Duodenal mucosa (tissue), 2 donors: ENCODE measurements around the gene PTPRCAP.
A peak's percentile ranks its signal among the peaks of the same experiment; 100 is the strongest.

Source experiments
- H3K27ac ChIP-seq: one replicate; pipeline ENCODE4 v1.7.0; 2013; ENCODE audit warnings: low read depth, low read length
- H3K27me3 ChIP-seq, 2 donors: one replicate each; pipeline ENCODE4 v1.7.0; 2013; ENCODE audit warnings: low read length in 2 of 2, control low read depth in 1 of 2; ENCODE audit not compliant: insufficient read depth in 2 of 2, control insufficient read depth in 1 of 2
- H3K36me3 ChIP-seq, 2 donors: one replicate each; pipeline ENCODE4 v1.7.0; 2013; ENCODE audit warnings: low read length in 2 of 2, control low read depth in 1 of 2; ENCODE audit not compliant: insufficient read depth in 2 of 2, control insufficient read depth in 1 of 2
- H3K4me1 ChIP-seq, 2 donors: one replicate each; pipeline ENCODE4 v1.7.0; 2013; ENCODE audit warnings: low read length in 2 of 2, control low read depth in 1 of 2; ENCODE audit not compliant: insufficient read depth in 2 of 2, control insufficient read depth in 1 of 2
- H3K4me3 ChIP-seq, 2 donors: one replicate each; pipeline ENCODE4 v1.7.0; 2013; ENCODE audit warnings: low read length in 2 of 2, low read depth in 1 of 2
- H3K9ac ChIP-seq, 2 donors: one replicate each; pipeline ENCODE4 v1.7.0; 2013; ENCODE audit warnings: low read length in 2 of 2, low read depth in 1 of 2
- H3K9me3 ChIP-seq, 2 donors: one replicate each; pipeline ENCODE4 v1.7.0; 2013; ENCODE audit warnings: low read length in 2 of 2, control low read depth in 1 of 2; ENCODE audit not compliant: control insufficient read depth in 1 of 2

The PTPRCAP gene

GRCh38 chr11:67393437-67393836 lies 44.0 kb downstream of the PTPRCAP start:
- Histone ChIP-seq H3K4me3 (no peak overlapping the region), H3K27ac (no peak overlapping the region), H3K27me3 (no peaks in the 10 kb centered on the region), H3K9me3 (no peaks in the 10 kb centered on the region), H3K4me1 (peaks cover 7 to 15% of the 10 kb centered on the region in 2 donors), H3K36me3 (peaks cover 13 to 44% of the 10 kb centered on the region in 2 donors), H3K9ac (no peak overlapping the region)

DNA sequence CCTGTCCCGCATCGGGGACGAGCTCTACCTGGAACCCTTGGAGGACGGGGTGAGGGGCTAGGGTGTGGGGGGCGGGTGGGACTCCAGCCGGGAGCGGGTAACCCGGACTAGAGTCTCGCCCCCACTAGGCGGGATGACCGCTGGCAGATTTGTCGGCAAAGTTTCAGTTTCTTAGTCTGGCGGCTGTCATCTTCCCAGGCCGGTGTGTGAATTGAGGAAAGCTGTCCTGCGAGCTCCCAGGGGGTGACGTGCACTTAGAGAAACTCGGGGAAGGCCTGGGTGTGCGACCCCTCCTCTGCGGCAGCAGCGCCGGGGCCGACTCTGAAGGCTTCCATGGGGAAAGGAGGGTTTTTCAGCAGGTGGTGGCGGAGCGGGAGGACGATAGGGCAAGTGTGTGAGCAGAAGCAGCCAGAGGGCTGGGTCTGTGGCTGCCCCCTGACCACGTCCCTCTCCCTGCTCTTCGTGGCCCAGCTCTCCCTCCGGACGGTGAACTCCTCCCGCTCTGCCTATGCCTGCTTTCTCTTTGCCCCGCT lies 45.2 kb downstream of the PTPRCAP start:
- no peaks in the 10 kb centered on the region for H3K9me3 ChIP-seq
- H3K4me1 ChIP-seq, result peaks cover 7 to 11% of the 10 kb centered on the region in 2 donors
- H3K9ac ChIP-seq, result peak overlapping the region; percentile 55 to 88
- H3K27ac ChIP-seq, result peak overlapping the region; percentile 62
- H3K36me3 ChIP-seq, result peaks cover 3 to 32% of the 10 kb centered on the region in 2 donors
- no peaks in the 10 kb centered on the region for H3K27me3 ChIP-seq
- H3K4me3 ChIP-seq, result peak overlapping the region; percentile 88 to 91

DNA sequence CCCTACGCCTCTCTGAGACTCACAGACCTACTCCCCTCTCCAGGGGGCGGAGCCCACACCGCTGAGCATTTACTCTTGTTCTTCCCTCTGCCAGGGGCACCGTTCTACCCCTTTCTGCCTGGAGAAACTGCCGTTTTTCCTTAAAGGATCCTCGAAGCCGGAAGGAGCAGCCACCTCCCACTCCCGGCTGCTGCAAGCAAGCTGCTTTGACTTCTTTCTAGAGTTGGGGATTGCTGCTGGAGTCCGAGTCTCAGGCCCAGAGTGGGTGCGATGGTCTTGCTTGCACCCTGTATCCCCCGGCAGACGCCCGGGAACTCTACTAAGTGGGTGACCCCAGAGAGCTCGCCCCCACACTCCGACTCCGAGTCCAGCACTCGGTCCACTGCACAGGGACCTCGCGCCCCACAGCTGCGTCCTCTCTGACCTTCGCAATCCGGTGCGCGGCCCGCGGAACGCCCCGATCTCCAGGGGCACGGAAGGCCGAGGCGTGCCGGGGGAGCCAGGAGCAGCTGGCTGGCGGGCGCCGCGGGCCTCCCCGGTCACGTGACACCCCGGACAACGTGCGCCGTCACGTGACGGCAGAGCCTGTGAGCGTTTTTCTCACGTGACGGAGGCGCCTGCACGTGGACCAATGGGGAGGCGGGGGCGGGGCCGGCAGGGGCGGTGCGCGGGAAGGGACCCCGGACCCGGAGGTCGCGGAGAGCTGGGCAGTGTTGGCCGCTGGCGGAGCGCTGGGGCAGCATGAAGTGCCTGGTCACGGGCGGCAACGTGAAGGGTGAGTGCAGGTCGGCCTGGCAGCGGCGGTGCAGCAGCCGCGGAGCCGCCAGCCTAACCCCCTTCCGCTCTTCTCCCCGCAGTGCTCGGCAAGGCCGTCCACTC lies 45.9 kb downstream of the PTPRCAP start, which contains the start of gene RAD9A:
Gene RAD9A (plus strand): TSS at position 683 of the 879 bp plus-strand sequence. CDS start 59 bp downstream, at position 742.
- H3K9ac ChIP-seq, result peak within 1 kb of the TSS; percentile 88 to 91
- peaks cover 0 to 27% of the 10 kb centered on the region in 2 donors for H3K36me3 ChIP-seq
- no peaks in the 10 kb centered on the region for H3K27me3 ChIP-seq
- peaks cover 7 to 11% of the 10 kb centered on the region in 2 donors for H3K4me1 ChIP-seq
- peak within 1 kb of the TSS; percentile 88 to 91 for H3K4me3 ChIP-seq
- no peaks in the 10 kb centered on the region for H3K9me3 ChIP-seq
- peak within 1 kb of the TSS; percentile 64 for H3K27ac ChIP-seq

DNA sequence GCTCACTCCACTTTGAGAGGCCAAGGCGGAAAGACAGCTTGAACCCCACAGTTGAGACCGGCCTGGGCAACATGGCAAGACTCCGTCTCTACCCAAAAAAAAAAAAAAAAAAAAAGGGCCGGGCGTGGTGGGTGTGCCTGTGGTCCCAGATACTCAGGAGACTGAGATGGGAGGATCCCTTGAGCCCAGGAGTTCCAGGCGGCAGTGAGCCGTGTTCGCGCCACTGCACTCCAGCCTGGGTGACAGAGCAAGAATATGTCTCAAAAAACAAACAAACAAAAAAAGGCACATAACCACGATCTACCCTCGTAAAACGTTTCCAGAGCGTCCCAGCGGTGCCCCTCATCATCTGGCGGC lies 46.6 kb downstream of the PTPRCAP start:
- Histone ChIP-seq H3K4me3 (peak overlapping the region; percentile 88 to 91), H3K9me3 (no peaks in the 10 kb centered on the region), H3K27ac (peak overlapping the region; percentile 64), H3K4me1 (peaks cover 7 to 11% of the 10 kb centered on the region in 2 donors), H3K27me3 (no peaks in the 10 kb centered on the region), H3K36me3 (peaks cover 0 to 22% of the 10 kb centered on the region in 2 donors), H3K9ac (peak overlapping the region; percentile 88 to 91)

- Histone ChIP-seq H3K4me3 (no peak overlapping the region), H3K36me3 (peaks cover 0 to 12% of the 10 kb centered on the region in 2 donors), H3K4me1 (peaks cover 7 to 11% of the 10 kb centered on the region in 2 donors), H3K27ac (no peak overlapping the region), H3K27me3 (peaks cover 0 to 6% of the 10 kb centered on the region in 2 donors), H3K9ac (no peak overlapping the region), H3K9me3 (no peaks in the 10 kb centered on the region)
These were observed 48.0 kb downstream of the PTPRCAP start for GRCh38 chr11:67389477-67389876.

DNA sequence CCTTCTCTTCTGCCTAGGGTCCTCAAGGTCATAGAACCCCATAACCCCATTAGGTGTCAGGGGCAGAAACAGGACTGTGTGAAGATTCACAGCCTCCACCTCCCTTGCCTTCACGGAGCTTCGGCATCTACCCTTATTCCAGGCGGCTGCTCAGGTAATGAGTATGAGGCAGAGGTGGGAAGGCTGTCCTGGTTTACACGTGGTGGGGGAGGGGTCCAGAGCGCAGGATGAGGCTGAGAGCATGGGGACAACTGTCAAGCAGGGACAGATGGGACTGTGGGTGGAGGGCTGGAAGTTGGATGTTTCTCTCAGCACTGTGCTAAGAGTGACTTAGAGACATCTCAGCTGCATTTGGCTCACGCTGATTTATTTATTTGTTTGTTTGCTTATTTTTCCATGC lies 50.0 kb downstream of the PTPRCAP start:
- H3K9me3 ChIP-seq, result no peaks in the 10 kb centered on the region
- no peak overlapping the region for H3K9ac ChIP-seq
- H3K4me1 ChIP-seq, result peaks cover 3 to 9% of the 10 kb centered on the region in 2 donors
- H3K27ac ChIP-seq, result no peak overlapping the region
- peaks cover 0 to 6% of the 10 kb centered on the region in 2 donors for H3K27me3 ChIP-seq
- H3K4me3 ChIP-seq, result no peak overlapping the region
- no peaks in the 10 kb centered on the region for H3K36me3 ChIP-seq

GRCh38 chr11:67387069-67387468 lies 50.4 kb downstream of the PTPRCAP start:
- Histone ChIP-seq H3K4me3 (no peak overlapping the region), H3K27me3 (peaks cover 0 to 6% of the 10 kb centered on the region in 2 donors), H3K9ac (no peak overlapping the region), H3K4me1 (peaks cover 0 to 10% of the 10 kb centered on the region in 2 donors), H3K36me3 (no peaks in the 10 kb centered on the region), H3K27ac (no peak overlapping the region), H3K9me3 (no peaks in the 10 kb centered on the region)
